RWPE2 (cell line): ENCODE results near the gene AK1.

Experiments
- ATAC-seq: fragments of 200-7000 bp; cut with Tn5 transposase; 3 replicates; pipeline ENCODE4 v1.9.1; 2021; ENCODE audit warnings: low read depth
- DNase-seq: peaks from one replicate; pipeline ENCODE4 v3.0.0-alpha.2; 2020; ENCODE audit warnings: low spot score
- H3K27ac ChIP-seq: fragments of 450-650 bp; 2 replicates; pipeline ENCODE4 v1.5.1; 2017; ENCODE audit warnings: mild to moderate bottlenecking; ENCODE audit not compliant: poor library complexity, severe bottlenecking
- H3K27me3 ChIP-seq: fragments of 250-450 bp; sonication (Bioruptor Pico); 2 replicates; pipeline ENCODE4 v1.5.1; 2021; ENCODE audit warnings: mild to moderate bottlenecking, moderate library complexity; ENCODE audit not compliant: insufficient read depth, poor library complexity, severe bottlenecking
- H3K36me3 ChIP-seq: fragments of 250-450 bp; sonication (Bioruptor Pico); 2 replicates; pipeline ENCODE4 v1.5.1; 2020; ENCODE audit warnings: low read depth, mild to moderate bottlenecking, moderate library complexity
- H3K4me1 ChIP-seq: fragments of 250-450 bp; sonication (Bioruptor Pico); 2 replicates; pipeline ENCODE4 v1.5.1; 2021; ENCODE audit warnings: mild to moderate bottlenecking, moderate library complexity; ENCODE audit not compliant: insufficient read depth, poor library complexity, severe bottlenecking
- H3K4me3 ChIP-seq: fragments of 250-450 bp; sonication (Bioruptor Pico); 2 replicates; pipeline ENCODE4 v1.5.1; 2021; ENCODE audit warnings: mild to moderate bottlenecking, moderate library complexity; ENCODE audit not compliant: severe bottlenecking
- H3K9me3 ChIP-seq: fragments of 250-450 bp; sonication (Bioruptor Pico); 2 replicates; pipeline ENCODE4 v1.5.1; 2021; ENCODE audit warnings: mild to moderate bottlenecking, moderate library complexity; ENCODE audit not compliant: severe bottlenecking
- TF ChIP-seq, protein P1 (sequence below): fragments of 450-650 bp; IDR thresholded peaks from one replicate; pipeline ENCODE4 v1.5.1; 2017; ENCODE audit warnings: mild to moderate bottlenecking, moderate library complexity; ENCODE audit not compliant: poor library complexity, severe bottlenecking

The AK1 gene

DNA sequence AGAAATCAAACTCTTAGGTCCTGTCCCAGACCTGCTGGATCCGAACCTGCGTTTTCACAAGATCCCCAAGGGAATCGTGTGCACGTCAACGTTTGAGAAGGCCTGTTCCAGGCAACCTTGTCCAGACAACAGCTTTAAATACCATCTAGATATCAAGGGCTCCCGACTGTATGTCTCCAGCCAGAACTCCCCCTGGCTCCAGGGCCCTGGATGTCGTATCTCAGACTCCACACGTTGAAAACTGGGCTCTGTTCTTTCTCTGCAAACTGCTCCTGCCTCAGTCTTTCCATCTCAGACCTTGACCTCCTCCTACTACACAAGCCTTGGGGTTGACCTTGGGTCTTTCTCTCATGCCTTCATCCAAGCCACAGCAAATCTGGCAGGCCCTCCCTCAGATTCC lies 17.2 kb downstream of the AK1 start:
- Histone ChIP-seq H3K27me3 (no peaks in the 10 kb centered on the region), H3K4me3 (no peak overlapping the region), H3K9me3 (no peaks in the 10 kb centered on the region), H3K36me3 (no peaks in the 10 kb centered on the region), H3K4me1 (no peaks in the 10 kb centered on the region), H3K27ac (no peak overlapping the region)
- no peak for ATAC-seq
- TF ChIP-seq, protein P1, sequence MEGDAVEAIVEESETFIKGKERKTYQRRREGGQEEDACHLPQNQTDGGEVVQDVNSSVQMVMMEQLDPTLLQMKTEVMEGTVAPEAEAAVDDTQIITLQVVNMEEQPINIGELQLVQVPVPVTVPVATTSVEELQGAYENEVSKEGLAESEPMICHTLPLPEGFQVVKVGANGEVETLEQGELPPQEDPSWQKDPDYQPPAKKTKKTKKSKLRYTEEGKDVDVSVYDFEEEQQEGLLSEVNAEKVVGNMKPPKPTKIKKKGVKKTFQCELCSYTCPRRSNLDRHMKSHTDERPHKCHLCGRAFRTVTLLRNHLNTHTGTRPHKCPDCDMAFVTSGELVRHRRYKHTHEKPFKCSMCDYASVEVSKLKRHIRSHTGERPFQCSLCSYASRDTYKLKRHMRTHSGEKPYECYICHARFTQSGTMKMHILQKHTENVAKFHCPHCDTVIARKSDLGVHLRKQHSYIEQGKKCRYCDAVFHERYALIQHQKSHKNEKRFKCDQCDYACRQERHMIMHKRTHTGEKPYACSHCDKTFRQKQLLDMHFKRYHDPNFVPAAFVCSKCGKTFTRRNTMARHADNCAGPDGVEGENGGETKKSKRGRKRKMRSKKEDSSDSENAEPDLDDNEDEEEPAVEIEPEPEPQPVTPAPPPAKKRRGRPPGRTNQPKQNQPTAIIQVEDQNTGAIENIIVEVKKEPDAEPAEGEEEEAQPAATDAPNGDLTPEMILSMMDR: no peak
- no peak for DNase-seq

DNA sequence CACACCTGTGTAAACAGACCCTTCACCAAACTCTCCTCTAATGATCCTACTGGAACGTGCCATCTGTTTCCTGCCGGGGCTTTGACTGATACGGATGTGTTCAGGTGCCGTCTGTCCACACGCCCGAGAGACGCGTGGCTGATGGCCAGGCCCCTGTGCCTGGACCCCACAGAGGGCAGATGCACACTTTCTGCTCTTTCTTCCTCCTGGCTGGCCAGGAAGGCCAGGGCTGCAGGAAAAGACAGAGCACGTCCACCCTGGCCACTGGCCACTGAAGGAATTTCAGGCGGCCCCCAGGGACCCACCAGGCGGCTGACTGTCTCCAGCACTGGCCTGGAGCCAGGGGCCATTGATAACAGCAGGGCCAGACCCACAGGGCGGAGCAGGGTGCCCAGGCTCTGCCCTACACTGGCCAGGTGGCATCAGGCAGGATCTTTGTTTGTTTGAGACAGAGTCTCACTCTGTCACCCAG lies 19.4 kb downstream of the AK1 start:
- Histone ChIP-seq H3K27ac (no peak overlapping the region), H3K4me1 (no peaks in the 10 kb centered on the region), H3K4me3 (no peak overlapping the region), H3K9me3 (no peaks in the 10 kb centered on the region), H3K27me3 (no peaks in the 10 kb centered on the region), H3K36me3 (no peaks in the 10 kb centered on the region)
- DNase-seq: no peak
- TF ChIP-seq, protein P1: no peak
- ATAC-seq: no peak

DNA sequence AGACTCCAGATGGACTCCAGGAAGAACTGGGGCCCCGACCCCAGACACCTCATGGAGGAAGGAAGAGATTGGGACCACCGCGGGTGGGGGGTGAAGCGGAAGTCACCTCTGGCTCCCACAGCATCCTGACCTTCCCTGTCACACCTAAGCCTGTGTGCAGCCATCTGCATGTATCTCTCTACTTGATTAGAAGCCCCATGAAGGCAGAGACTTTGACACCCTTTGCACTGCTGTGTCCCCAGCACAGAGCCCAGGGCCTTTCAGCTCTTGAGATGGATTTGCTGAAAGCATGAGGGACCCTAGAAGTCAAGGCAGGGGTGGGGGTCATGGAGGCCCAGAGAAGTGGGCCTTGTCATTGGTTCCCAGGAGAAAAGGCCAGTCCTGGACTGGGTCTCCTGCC lies 20.2 kb downstream of the AK1 start:
- no peak for DNase-seq
- H3K4me3 ChIP-seq: no peak overlapping the region
- no peaks in the 10 kb centered on the region for H3K4me1 ChIP-seq
- no peaks in the 10 kb centered on the region for H3K9me3 ChIP-seq
- TF ChIP-seq, protein P1: no peak
- H3K27ac ChIP-seq: no peak overlapping the region
- no peaks in the 10 kb centered on the region for H3K36me3 ChIP-seq
- no peak for ATAC-seq
- no peaks in the 10 kb centered on the region for H3K27me3 ChIP-seq

DNA sequence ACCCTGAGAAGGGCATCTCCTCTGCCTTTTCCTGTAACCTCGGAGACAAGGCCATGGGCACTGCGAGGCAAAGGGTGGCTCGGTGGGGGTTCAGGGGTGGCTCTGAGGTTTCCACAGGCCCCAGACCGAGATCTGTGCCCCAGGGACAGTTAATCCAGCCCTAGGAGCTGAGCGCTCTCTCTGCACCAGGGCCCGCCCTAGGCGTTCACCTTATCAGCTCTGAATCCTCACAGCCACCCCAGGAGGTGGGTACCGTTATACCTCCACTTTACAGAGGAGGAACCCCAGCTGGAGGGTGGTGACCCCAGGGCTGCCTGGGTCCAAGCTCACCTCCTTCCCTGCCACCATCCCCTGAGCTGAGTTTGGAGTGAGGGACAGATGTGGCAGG lies 20.8 kb downstream of the AK1 start:
- Histone ChIP-seq H3K27ac (no peak overlapping the region), H3K36me3 (no peaks in the 10 kb centered on the region), H3K9me3 (no peaks in the 10 kb centered on the region), H3K4me1 (no peaks in the 10 kb centered on the region), H3K4me3 (no peak overlapping the region), H3K27me3 (no peaks in the 10 kb centered on the region)
- DNase-seq (no peak), ATAC-seq (no peak)
- TF ChIP-seq, protein P1: no peak

DNA sequence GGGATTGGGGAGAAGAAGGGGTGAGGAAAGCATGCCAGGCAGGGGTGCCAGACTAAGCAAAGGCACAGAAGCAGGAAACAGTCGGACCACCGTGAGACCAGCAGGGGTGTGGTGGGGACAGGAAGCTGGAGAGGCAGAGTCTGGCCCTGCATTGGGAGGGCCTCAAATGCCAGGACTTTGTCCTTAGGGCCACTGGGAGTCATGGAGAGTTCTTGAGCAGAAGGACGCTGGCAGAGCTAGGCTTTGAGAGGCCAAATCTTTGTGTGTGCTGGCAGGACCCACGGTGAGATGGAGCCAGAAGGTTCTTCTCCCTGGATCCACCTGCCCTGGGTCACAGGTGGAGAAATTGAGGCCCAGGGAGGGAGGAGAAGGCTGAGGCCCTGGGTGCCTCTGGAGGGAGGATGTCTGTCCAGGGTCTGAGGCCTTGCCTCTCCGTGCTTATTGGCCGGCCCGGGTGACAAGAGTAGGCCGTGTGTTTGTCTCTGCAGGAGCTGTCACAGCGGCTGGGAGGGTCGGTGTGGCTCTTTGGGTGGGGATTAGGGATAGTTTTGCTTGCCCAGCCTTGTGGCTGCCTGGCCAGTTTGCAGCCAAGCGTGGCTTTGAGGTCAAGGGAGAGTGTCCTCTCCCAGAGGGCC lies 21.3 kb downstream of the AK1 start:
- Histone ChIP-seq H3K4me3 (no peak overlapping the region), H3K27ac (no peak overlapping the region), H3K36me3 (no peaks in the 10 kb centered on the region), H3K9me3 (no peaks in the 10 kb centered on the region), H3K27me3 (no peaks in the 10 kb centered on the region), H3K4me1 (no peaks in the 10 kb centered on the region)
- DNase-seq (no peak), ATAC-seq (no peak)
- TF ChIP-seq, protein P1: no peak
